NB4 (cell line): ENCODE results near the gene GTPBP8.

Experiments used
- MYC ChIP-seq: IDR thresholded peaks from 2 replicates; pipeline ENCODE4 v1.6.1; 2011; ENCODE audit warnings: low read depth, low read length
- POLR2A ChIP-seq: IDR thresholded peaks from 2 replicates; pipeline ENCODE4 v1.6.1; 2011; ENCODE audit warnings: mild to moderate bottlenecking; ENCODE audit not compliant: insufficient read length; ENCODE audit errors: extremely low read depth
- TF ChIP-seq, protein P1 (sequence below): IDR thresholded peaks from one replicate; pipeline ENCODE4 v1.5.1; 2012; ENCODE audit warnings: low read depth, low read length
- TF ChIP-seq, protein P2 (sequence below): IDR thresholded peaks from 2 replicates; pipeline ENCODE4 v1.6.1; 2011; ENCODE audit warnings: low read depth, low read length

DNA sequence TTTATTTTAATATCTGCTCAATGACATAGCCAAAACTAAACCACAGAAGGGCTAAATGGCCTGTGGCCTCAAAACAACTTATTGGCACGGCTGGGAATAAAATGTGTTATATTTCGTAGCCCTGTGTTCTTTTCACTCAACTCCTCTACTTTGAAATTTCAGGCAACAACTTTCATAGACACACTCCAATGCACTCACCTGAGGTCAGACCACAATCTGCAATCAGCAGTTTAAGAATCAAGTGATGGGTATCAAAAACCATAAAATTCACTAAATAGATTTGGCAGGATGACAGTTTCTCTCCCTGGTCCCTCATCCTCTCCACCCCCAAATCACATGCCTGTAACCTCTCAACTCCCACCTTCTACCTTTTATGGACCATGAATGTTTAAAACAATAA is 13.8 kb upstream of the GTPBP8 start:
- no peak for TF ChIP-seq POLR2A
- TF ChIP-seq, protein P1, sequence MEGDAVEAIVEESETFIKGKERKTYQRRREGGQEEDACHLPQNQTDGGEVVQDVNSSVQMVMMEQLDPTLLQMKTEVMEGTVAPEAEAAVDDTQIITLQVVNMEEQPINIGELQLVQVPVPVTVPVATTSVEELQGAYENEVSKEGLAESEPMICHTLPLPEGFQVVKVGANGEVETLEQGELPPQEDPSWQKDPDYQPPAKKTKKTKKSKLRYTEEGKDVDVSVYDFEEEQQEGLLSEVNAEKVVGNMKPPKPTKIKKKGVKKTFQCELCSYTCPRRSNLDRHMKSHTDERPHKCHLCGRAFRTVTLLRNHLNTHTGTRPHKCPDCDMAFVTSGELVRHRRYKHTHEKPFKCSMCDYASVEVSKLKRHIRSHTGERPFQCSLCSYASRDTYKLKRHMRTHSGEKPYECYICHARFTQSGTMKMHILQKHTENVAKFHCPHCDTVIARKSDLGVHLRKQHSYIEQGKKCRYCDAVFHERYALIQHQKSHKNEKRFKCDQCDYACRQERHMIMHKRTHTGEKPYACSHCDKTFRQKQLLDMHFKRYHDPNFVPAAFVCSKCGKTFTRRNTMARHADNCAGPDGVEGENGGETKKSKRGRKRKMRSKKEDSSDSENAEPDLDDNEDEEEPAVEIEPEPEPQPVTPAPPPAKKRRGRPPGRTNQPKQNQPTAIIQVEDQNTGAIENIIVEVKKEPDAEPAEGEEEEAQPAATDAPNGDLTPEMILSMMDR, result no peak
- TF ChIP-seq, protein P2, sequence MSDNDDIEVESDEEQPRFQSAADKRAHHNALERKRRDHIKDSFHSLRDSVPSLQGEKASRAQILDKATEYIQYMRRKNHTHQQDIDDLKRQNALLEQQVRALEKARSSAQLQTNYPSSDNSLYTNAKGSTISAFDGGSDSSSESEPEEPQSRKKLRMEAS, result no peak
- TF ChIP-seq MYC, result no peak
